ENCODE measurements around the gene MMP24. TPM values are rescaled to one million over a fixed set of nuclear protein-coding genes. Genes with fewer than 3 reads are reported as not detected.
"Not testable (repeated sequence)": the region's sequence is repeated elsewhere in the genome, so short reads cannot be mapped to it uniquely, and the experiment has no call there.

Gene MMP24
- total and polyA plus RNA-seq, 4 donors, result 15.3 to 51.0 (median 35.4) TPM

DNA sequence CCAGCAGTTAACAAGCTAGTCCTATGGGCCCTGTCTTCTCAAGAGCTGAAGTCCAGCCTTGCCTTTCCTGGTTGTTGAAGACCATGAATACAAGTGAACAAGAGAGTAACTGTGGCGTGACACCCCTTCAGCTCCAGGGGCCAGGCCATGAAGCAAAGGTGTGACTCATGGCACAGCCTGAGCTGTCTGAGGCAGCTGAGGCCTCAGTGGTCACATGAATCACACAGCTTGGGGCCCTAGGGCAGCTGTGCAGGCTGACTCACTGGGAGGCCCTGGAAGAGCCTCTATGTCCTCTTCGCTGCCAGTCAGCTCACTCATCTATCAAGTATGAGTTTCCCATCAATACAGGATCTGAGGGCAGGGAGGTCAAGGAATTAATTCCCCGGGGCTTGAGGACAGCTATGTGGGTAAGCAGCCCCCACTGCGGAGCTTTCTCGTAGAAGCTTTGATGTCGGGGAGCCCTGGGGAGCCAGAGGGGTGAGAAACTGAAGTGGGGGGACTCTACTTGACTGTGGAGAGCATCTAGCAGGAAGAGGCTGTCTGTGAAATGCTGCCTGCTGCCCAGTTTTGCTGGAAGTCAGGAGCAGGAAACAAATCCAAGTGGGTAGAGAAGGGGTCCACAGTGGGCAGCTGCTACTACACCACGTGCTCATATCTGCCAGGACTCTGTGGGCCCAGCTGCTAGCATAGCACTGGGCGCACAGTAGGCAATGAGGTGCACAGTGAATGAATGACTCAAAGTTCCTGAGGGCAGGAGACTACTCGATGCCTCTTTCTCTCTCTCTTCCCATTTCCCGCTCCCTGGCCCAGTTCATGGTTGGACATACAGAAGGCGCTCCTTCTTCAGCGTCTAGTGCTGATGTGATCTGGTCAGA lies 79.4 kb downstream of the MMP24 start:
- Histone ChIP-seq H3K36me3 (ENCODE audit: control insufficient read depth, insufficient read depth, low read length) (peaks cover 32% of the 10 kb centered on the region), H3K27me3 (ENCODE audit: control insufficient read depth, insufficient read depth, low read length) (no peaks in the 10 kb centered on the region), H3K9me3 (ENCODE audit: control insufficient read depth, insufficient read depth, low read length) (no peaks in the 10 kb centered on the region), H3K4me3 (ENCODE audit: low read depth, low read length) (no peak overlapping the region), H3K4me1 (ENCODE audit: control insufficient read depth, insufficient read depth, low read length) (peaks cover 34% of the 10 kb centered on the region), H3K27ac (ENCODE audit: low read depth, low read length) (no peak overlapping the region)
- 91% methylated on average over 8 of the region's 12 CpGs for WGBS (ENCODE audit: insufficient coverage)
- DNase-seq (ENCODE audit: low read depth in 4 of 6, low spot score in 6 of 6), result no peak

DNA sequence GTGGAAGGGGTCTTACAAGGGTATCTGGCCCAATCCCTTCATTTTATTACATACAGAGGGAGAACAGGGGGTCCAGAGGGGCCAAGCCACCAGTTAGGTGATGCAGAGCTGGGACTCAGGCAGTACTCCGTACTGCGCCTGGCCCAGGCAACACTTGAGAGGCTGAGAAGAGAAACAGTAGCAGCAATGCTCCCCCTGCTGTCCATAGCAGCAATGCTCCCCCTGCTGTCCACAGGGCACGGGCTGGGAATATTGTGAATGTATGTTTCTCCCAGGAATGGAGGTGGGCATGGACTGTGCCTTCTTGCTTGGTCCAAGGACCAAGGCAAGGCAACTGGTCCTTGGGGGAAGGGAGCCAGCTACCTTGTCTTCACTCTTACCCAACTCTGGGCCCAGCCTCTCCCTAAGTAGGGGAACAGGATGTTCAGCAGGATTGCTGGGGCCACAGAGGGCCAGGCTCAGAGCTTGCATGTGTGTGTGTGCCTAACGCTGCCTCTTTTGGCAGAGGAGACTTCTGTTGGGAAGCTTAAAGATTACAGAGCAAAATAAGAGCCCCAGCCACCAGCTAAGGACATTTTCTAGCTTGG lies 80.5 kb downstream of the MMP24 start:
- no peaks in the 10 kb centered on the region for H3K27me3 ChIP-seq (ENCODE audit: control insufficient read depth, insufficient read depth, low read length)
- no peak overlapping the region for H3K4me3 ChIP-seq (ENCODE audit: low read depth, low read length)
- H3K36me3 ChIP-seq (ENCODE audit: control insufficient read depth, insufficient read depth, low read length), result peaks cover 28% of the 10 kb centered on the region
- WGBS (ENCODE audit: insufficient coverage), result 56% methylated on average over 4 of the region's 4 CpGs
- H3K4me1 ChIP-seq (ENCODE audit: control insufficient read depth, insufficient read depth, low read length), result peaks cover 34% of the 10 kb centered on the region
- H3K9me3 ChIP-seq (ENCODE audit: control insufficient read depth, insufficient read depth, low read length), result no peaks in the 10 kb centered on the region
- H3K27ac ChIP-seq (ENCODE audit: low read depth, low read length), result no peak overlapping the region
- peak in 2 of 6 donors; percentile 40 to 46 for DNase-seq (ENCODE audit: low read depth in 4 of 6, low spot score in 6 of 6)

- WGBS (ENCODE audit: insufficient coverage), result 51% methylated on average over 9 of the region's 13 CpGs
- peak in 3 of 6 donors; percentile 43 to 85 (median 77) for DNase-seq (ENCODE audit: low read depth in 4 of 6, low spot score in 6 of 6)
- Histone ChIP-seq H3K4me3 (ENCODE audit: low read depth, low read length) (no peak overlapping the region), H3K4me1 (ENCODE audit: control insufficient read depth, insufficient read depth, low read length) (peaks cover 34% of the 10 kb centered on the region), H3K27ac (ENCODE audit: low read depth, low read length) (peak overlapping the region; percentile 16), H3K36me3 (ENCODE audit: control insufficient read depth, insufficient read depth, low read length) (peaks cover 24% of the 10 kb centered on the region), H3K9me3 (ENCODE audit: control insufficient read depth, insufficient read depth, low read length) (no peaks in the 10 kb centered on the region), H3K27me3 (ENCODE audit: control insufficient read depth, insufficient read depth, low read length) (no peaks in the 10 kb centered on the region)
Observed at GRCh38 chr20:35307666-35308653, 81.5 kb downstream of the MMP24 start.

DNA sequence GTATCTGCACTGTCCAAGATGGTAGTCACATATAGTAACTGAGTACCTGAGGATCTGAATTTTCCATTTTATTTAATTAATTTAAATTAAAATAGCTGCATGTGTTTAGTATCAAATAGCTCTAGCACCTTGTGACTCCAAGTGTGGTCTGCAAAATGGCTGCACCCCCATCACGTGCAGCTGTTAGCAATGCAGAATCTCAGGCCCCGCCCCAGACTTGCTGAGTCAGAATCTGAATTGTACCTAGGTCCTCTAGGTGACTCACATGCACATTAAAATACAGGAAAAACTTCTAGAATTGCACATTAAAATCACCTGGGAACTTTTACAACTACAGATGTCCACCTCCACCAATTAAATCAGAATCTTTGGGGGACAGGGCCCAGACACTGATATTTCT lies 84.9 kb downstream of the MMP24 start:
- H3K9me3 ChIP-seq (ENCODE audit: control insufficient read depth, insufficient read depth, low read length), result no peaks in the 10 kb centered on the region
- WGBS (ENCODE audit: insufficient coverage), result 95% methylated on average over 2 of the region's 2 CpGs
- H3K27me3 ChIP-seq (ENCODE audit: control insufficient read depth, insufficient read depth, low read length), result no peaks in the 10 kb centered on the region
- H3K4me3 ChIP-seq (ENCODE audit: low read depth, low read length), result no peak overlapping the region
- peaks cover 6% of the 10 kb centered on the region for H3K36me3 ChIP-seq (ENCODE audit: control insufficient read depth, insufficient read depth, low read length)
- H3K4me1 ChIP-seq (ENCODE audit: control insufficient read depth, insufficient read depth, low read length), result peaks cover 23% of the 10 kb centered on the region
- H3K27ac ChIP-seq (ENCODE audit: low read depth, low read length), result no peak overlapping the region
- DNase-seq (ENCODE audit: low read depth in 4 of 6, low spot score in 6 of 6), result no peak

- Histone ChIP-seq H3K27ac (ENCODE audit: low read depth, low read length) (no peak overlapping the region), H3K4me3 (ENCODE audit: low read depth, low read length) (no peak overlapping the region), H3K27me3 (ENCODE audit: control insufficient read depth, insufficient read depth, low read length) (no peaks in the 10 kb centered on the region), H3K9me3 (ENCODE audit: control insufficient read depth, insufficient read depth, low read length) (no peaks in the 10 kb centered on the region), H3K4me1 (ENCODE audit: control insufficient read depth, insufficient read depth, low read length) (peaks cover 21% of the 10 kb centered on the region), H3K36me3 (ENCODE audit: control insufficient read depth, insufficient read depth, low read length) (peaks cover 6% of the 10 kb centered on the region)
- no peak for DNase-seq (ENCODE audit: low read depth in 4 of 6, low spot score in 6 of 6)
- WGBS (ENCODE audit: insufficient coverage), result no CpG with 5 or more reads among the region's 5 CpGs
Observed at GRCh38 chr20:35311822-35312221, 85.3 kb downstream of the MMP24 start.

DNA sequence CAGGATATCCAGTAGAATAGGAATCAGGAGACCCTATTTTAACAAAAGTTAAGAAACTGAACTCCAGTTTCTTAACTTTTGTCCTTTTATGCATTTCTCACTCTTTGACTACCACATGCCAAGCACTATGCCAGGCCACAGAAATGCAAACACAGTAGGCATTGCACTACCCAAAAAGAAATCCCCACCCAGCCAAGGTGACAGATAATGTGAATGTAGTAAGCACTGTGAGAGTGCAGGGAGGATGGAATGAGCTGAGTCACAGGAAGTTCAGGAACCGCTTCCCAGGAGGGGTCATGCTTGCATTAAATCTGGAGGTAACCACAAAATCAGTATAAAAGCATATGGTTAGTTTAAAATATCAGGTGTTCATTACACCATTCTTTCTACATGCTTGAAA lies 85.8 kb downstream of the MMP24 start:
- WGBS (ENCODE audit: insufficient coverage), result no CpG with 5 or more reads among the region's 1 CpG
- no peaks in the 10 kb centered on the region for H3K9me3 ChIP-seq (ENCODE audit: control insufficient read depth, insufficient read depth, low read length)

GRCh38 chr20:35314816-35315631 lies 88.5 kb downstream of the MMP24 start:
- H3K27ac ChIP-seq (ENCODE audit: low read depth, low read length), result no peak overlapping the region

More for the DNA sequence above, 85.8 kb downstream of the MMP24 start:
- Histone ChIP-seq H3K36me3 (ENCODE audit: control insufficient read depth, insufficient read depth, low read length) (peaks cover 6% of the 10 kb centered on the region), H3K27ac (ENCODE audit: low read depth, low read length) (no peak overlapping the region), H3K27me3 (ENCODE audit: control insufficient read depth, insufficient read depth, low read length) (no peaks in the 10 kb centered on the region), H3K4me3 (ENCODE audit: low read depth, low read length) (no peak overlapping the region), H3K4me1 (ENCODE audit: control insufficient read depth, insufficient read depth, low read length) (peaks cover 16% of the 10 kb centered on the region)
- DNase-seq (ENCODE audit: low read depth in 4 of 6, low spot score in 6 of 6), result no peak

GRCh38 chr20:35315632-35316020 lies 89.1 kb downstream of the MMP24 start:
- not testable (repeated sequence) for H3K4me3 ChIP-seq (ENCODE audit: low read depth, low read length); H3K4me1 ChIP-seq (ENCODE audit: control insufficient read depth, insufficient read depth, low read length); H3K36me3 ChIP-seq (ENCODE audit: control insufficient read depth, insufficient read depth, low read length); H3K27me3 ChIP-seq (ENCODE audit: control insufficient read depth, insufficient read depth, low read length); H3K27ac ChIP-seq (ENCODE audit: low read depth, low read length); H3K9me3 ChIP-seq (ENCODE audit: control insufficient read depth, insufficient read depth, low read length); DNase-seq (ENCODE audit: low read depth in 4 of 6, low spot score in 6 of 6)
- 100% methylated on average over 2 of the region's 7 CpGs for WGBS (ENCODE audit: insufficient coverage)

More at GRCh38 chr20:35314816-35315631, 88.5 kb downstream of the MMP24 start:
- H3K9me3 ChIP-seq (ENCODE audit: control insufficient read depth, insufficient read depth, low read length), result no peaks in the 10 kb centered on the region
- H3K36me3 ChIP-seq (ENCODE audit: control insufficient read depth, insufficient read depth, low read length), result peaks cover 6% of the 10 kb centered on the region
- WGBS (ENCODE audit: insufficient coverage), result 93% methylated on average over 3 of the region's 3 CpGs
- DNase-seq (ENCODE audit: low read depth in 4 of 6, low spot score in 6 of 6), result no peak
- no peak overlapping the region for H3K4me3 ChIP-seq (ENCODE audit: low read depth, low read length)
- H3K27me3 ChIP-seq (ENCODE audit: control insufficient read depth, insufficient read depth, low read length), result no peaks in the 10 kb centered on the region
- peaks cover 3% of the 10 kb centered on the region for H3K4me1 ChIP-seq (ENCODE audit: control insufficient read depth, insufficient read depth, low read length)

GRCh38 chr20:35316086-35316485 lies 89.6 kb downstream of the MMP24 start:
- Histone ChIP-seq H3K27ac (ENCODE audit: low read depth, low read length) (no peak overlapping the region), H3K4me3 (ENCODE audit: low read depth, low read length) (no peak overlapping the region), H3K4me1 (ENCODE audit: control insufficient read depth, insufficient read depth, low read length) (peaks cover 3% of the 10 kb centered on the region), H3K9me3 (ENCODE audit: control insufficient read depth, insufficient read depth, low read length) (no peaks in the 10 kb centered on the region), H3K36me3 (ENCODE audit: control insufficient read depth, insufficient read depth, low read length) (peaks cover 6% of the 10 kb centered on the region), H3K27me3 (ENCODE audit: control insufficient read depth, insufficient read depth, low read length) (no peaks in the 10 kb centered on the region)
- DNase-seq (ENCODE audit: low read depth in 4 of 6, low spot score in 6 of 6), result no peak
- WGBS (ENCODE audit: insufficient coverage), result 100% methylated on average over 1 of the region's 2 CpGs
